B cell (primary cell): ENCODE data around the gene OR2M5.

Source experiments
- CTCF ChIP-seq: fragments of 200-600 bp; IDR thresholded peaks from one replicate; pipeline ENCODE4 v1.8.0; 2022; ENCODE audit warnings: antibody characterized with exemption, mild to moderate bottlenecking
- EZH2 ChIP-seq: IDR thresholded peaks from 2 replicates; pipeline ENCODE4 v1.6.1; 2012; ENCODE audit warnings: borderline replicate concordance, low read depth, mild to moderate bottlenecking, moderate library complexity, low read length; ENCODE audit not compliant: insufficient read depth, poor library complexity, severe bottlenecking

DNA sequence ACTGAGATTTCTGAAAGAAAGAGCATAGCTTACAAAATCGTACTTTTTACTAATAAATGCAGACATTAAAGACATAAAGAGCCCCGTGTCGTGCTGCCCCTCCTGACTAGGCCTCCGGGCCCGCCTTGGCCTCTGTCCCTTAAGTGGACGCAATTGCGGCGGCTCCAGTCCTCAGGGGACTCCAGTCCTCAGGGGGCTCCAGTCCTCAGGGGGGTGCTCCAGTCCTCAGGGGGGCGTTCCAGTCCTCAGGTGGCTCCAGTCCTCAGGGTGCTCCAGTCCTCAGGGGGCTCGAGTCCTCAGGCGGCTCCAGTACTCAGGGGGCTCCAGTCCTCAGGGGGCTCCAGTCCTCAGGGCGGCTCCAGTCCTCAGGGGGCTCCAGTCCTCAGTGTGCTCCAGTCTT, 19.1 kb downstream of the OR2M5 start:
- TF ChIP-seq CTCF (no peak), EZH2 (no peak)
